NCI-H510A treated with DMSO at 0.1 percent for 48 hours (cell line): ENCODE results near the gene DLGAP4.

Source experiments
- DNase-seq: peaks from one replicate; lab custom pipeline; 2025; lab: John Stamatoyannopoulos, UW

Gene DLGAP4

DNA sequence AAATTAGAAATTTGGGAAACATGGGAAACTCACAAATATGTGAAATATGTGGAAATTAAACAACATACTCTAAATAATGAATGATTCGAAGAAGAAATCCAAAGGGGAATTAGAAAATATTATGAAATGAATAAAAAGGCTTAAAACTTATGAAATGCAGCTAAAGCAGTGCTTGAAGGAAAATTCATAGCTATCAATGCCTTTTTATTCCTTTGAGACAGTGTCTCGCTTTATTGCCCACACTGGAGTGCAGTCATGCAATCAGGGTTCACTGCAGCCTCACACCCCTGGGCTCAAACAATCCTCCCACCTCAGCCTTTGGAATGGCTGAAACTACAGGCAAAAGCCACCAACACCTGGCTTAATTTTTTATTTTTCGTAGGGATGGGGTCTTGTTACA is 259.4 kb downstream of the DLGAP4 start:
- DNase-seq: no peak

DNA sequence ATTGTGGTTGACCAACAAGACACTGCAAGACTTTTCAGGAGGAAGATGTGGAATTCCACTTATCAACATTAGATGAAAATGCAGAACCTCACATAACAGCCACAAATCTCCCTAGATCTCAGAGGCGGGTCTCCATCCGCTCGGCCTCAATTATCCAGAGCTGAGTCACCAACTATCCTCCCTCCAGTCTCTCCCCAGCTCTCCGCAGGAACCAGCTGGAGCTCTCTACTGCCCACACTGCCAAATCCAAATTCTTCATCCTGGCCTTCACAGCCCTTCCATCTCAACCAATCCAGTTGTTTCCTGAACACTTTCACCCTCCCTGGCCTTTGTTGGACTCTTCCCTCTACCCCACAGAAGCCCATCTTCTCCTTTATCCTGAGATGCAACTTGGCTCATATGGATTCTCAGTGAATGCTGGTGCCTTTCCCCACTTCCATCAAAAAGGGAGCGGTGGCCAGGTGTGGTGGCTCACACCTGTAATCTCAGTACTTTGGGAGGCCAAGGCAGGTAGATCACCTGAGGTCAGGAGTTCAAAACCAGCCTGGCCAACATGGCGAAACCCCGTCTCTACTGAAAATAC is 263.8 kb downstream of the DLGAP4 start:
- DNase-seq: no peak

DNA sequence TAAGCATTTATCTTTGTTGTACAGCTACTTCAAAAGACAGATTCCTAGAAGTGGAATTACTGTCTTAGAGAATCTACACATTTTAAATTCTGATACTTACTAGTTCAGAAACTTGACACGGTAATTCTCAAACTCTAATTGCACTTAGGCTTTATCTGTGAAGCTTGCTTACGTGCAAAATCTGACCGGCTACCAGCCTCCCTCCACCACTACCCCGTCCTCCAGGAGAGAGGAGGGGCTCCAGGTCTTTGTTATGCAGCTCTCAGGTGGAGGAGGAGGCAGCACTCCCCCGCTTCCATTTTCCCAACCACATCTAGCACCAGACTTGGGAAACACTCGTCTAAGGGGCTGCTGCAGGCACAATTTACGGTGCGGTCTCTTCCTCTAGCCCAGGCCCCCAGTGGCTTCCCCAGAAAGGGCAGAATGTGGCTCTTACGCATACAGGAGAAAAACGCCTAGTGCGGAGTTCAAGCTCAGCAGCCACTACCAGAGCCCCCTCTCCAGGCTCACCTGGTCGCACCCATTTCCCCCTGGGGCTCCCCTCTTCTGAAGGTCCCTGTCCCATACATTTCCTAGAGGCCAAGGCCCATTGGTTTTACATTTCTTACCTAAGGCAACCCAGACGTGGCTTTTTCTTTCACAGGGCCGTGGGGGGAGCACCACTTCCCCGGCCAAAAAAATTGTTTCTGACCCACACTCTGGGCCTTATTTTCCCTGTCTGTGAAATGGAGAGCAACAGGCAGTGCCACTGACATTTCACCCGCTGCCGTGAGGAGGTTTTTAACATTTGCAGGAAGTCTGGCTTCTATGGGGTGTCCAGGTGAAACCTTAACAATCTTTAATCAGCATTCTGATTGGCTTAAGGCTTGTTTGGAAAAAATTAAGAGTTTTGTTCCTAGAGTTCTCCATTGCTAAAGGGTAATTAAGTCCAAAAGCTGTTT is 265.7 kb downstream of the DLGAP4 start:
- DNase-seq: no peak

DNA sequence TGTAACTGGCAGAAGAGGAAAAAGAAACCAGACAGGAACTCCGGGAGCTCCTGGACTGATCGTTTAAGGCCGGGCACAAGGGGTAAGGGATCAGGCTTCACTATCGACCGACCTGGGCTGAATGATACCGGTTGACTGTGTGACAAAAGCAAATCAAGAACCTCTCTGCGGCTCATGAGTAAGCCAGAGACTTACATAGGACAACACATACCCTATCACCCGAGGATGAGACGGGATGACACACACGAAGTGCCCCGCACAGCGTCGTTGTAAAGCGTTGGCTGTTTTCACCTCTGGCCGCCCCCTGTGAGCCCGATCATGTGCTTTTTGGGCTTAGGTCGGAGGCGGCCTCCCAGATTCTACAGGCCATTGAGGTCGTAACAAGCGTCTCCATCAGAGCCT is 266.6 kb downstream of the DLGAP4 start:
- peak; percentile 24 for DNase-seq

DNA sequence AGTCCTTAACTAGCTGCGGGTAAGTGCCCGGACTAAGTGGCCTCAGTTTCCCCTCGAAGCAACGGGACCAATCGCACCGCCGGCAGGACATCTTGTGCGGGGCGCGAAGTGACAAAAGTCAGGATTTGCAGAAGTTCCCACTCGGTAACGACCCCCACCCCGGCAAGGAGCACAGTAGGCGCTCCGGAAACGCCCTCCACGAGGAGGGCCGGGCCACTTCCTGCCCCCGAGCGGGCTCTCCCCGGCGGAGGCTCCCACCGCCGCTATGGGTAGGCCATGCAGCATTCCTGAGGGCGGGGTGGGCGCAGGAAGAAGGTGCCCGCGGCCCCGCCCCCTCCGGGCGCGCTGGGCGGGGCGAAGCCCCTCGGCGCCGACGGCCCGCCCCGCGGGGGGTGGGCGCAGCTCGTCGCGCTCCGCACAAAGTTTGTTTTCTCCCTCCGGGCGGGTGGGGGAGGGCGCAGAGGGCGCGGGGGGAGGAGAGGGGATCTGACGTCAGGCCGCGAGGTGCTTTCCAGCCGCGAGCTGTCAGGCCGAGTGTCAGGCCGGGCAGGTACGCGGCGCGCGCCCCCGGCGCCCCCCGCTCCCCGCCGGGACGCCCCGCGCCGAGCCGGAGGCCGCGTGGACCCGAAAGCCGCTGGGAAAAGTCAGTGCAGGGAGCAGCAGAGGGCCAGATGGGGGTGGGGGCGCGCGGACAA is 267.1 kb downstream of the DLGAP4 start, which contains the start of gene TGIF2:
Gene TGIF2 (plus strand): TSS at position 495 of the 695 bp plus-strand sequence. CDS start 5,178 bp downstream, outside the sequence.
- peak; percentile 64 for DNase-seq

DNA sequence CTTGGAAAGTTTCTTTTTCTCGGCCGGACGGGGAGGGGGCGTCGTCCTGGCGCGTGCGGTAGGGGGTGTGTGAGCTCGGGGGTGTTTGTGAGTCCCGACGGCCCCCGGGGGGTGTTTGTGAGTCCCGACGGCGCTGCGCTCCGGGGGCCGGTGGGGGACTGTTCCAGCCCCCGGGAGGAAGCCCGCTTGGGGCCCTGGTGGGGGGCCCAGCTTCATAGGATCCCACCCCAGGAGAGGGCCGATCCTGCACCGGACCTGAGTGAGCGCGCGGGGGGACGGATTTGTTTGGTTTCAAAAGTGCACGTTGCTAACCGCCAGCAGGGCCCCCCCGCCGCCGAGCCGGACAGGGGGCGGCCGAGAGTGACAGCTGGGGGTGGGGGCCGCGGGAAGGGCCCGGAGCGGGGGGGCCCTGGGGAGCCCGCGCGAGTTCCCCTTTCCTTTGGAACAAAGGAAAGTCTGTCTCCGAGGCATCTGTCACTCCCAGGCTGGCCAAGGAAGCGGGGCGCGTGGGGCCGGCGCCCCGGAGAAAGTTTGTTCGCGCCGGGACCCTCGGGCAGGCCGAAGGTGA is 267.7 kb downstream of the DLGAP4 start:
- no peak for DNase-seq

DNA sequence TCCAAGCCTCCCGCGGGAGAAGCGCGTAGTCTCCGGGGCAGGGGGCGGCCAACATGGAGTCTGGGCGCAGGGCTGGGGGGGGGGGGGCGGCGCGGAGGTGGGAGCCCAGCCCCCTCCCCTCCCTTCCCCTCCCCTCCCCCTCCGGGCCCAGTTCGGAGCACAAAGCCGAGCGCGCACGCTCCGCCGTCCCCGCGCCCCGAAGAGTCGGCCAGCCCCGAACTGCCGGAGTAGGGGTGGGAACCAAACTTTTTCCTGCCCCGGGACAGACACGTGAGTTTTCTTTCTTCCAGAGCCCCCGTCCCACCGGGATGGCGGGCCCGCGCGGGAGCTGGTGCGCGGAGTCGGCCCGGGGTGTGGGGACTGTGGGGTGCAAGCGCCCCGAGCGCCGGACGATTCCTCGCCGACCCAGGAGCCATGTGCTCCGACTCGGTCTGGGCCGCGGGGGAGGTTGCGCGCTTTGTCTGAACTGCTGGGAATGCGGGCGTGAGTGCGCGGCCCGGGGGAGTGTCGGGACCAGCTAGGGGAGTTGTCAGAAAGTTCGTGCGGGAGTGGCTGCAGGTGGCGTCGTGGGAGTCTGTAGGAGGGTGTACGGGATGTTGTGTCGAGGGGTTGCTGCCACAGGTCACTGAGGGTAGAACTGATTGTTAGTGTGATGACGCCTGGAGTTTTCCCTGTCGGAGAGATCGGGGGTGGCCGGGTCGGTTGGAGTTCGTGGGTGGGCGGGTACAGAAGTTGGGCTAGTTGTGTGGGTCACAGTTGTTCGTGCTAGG is 268.4 kb downstream of the DLGAP4 start:
- DNase-seq: peak; percentile 28

DNA sequence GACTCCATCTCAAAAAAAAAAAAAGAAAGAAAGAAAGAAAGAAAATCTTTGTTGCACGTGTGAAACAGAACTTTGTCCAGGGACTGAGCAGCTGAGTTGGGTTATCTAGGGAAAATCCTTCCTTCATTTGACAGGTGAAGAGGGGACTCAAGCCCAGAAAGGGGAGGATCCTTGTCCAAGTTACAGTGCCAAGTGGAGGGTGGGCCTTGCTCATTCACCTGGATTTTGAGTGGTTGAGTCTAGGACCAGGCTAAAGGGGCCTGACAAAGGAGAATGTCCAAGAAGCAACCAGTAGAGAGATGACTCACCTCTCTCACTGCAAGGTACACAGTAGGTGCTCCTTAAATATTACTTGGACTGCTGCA is 269.9 kb downstream of the DLGAP4 start:
- no peak for DNase-seq
